IMR-90 (cell line): ENCODE data around the gene PSMD14. TPM values are rescaled to one million over a fixed set of nuclear protein-coding genes. Genes with fewer than 3 reads are reported as not detected.

Experiments used
- ATAC-seq: fragments of 200-7000 bp; cut with Tn5 transposase; 2 replicates; pipeline ENCODE4 v1.9.1; 2020; ENCODE audit warnings: low read depth, mild to moderate bottlenecking, moderate library complexity
- BruUV-seq: library from RNA; stranded (reverse); fragments of 400-500 nt; replicated peaks from 2 replicates; lab custom pipeline; 2021; lab: Mats Ljungman, UMichigan
- CTCF ChIA-PET: fragments of 300-600 bp; formaldehyde crosslinking; extraction: SDS; loops from one replicate; lab custom pipeline; 2021; ENCODE audit warnings: antibody characterized with exemption; lab: Yijun Ruan, JAX
- POLR2A ChIA-PET: fragments of 300-600 bp; sonication (Branson Sonifier 250); formaldehyde crosslinking; loops from one replicate; lab custom pipeline; 2022; ENCODE audit warnings: antibody characterized with exemption; ENCODE audit not compliant: unreplicated experiment; lab: Charles Lee
- DNase-seq: peaks from one replicate; pipeline ENCODE4 v3.0.0; 2013
- H2AFZ ChIP-seq: replicated peaks from 2 replicates; pipeline ENCODE3; 2013; ENCODE audit warnings: low read length, mild to moderate bottlenecking; ENCODE audit not compliant: poor library complexity
- H2AK5ac ChIP-seq: 2 replicates; pipeline ENCODE4 v1.6.1; 2013; ENCODE audit warnings: low read depth, low read length, inconsistent platforms
- H2AK9ac ChIP-seq: replicated peaks from 2 replicates; pipeline ENCODE3; 2013; ENCODE audit warnings: mild to moderate bottlenecking, low read depth, low read length, moderate library complexity; ENCODE audit not compliant: poor library complexity
- H2BK120ac ChIP-seq: 2 replicates; pipeline ENCODE4 v1.6.1; 2013; ENCODE audit warnings: low read depth, low read length, inconsistent platforms
- H2BK15ac ChIP-seq: 3 replicates; pipeline ENCODE4 v1.6.1; 2013; ENCODE audit warnings: low read depth, low read length, inconsistent platforms
- H2BK20ac ChIP-seq: 2 replicates; pipeline ENCODE4 v1.6.1; 2013; ENCODE audit warnings: low read depth, mild to moderate bottlenecking, inconsistent platforms, low read length, moderate library complexity
- H2BK5ac ChIP-seq: 2 replicates; pipeline ENCODE4 v1.6.1; 2013; ENCODE audit warnings: mild to moderate bottlenecking, low read depth, low read length, inconsistent platforms; ENCODE audit not compliant: poor library complexity, severe bottlenecking
- H3K14ac ChIP-seq: replicated peaks from 2 replicates; pipeline ENCODE4 v1.6.1; 2013; ENCODE audit warnings: low read depth, low read length, inconsistent platforms
- H3K18ac ChIP-seq: 2 replicates; pipeline ENCODE4 v1.6.1; 2013; ENCODE audit warnings: low read depth, low read length, control low read depth
- H3K23ac ChIP-seq: 2 replicates; pipeline ENCODE4 v1.6.1; 2013; ENCODE audit warnings: low read depth, low read length, inconsistent platforms
- H3K27ac ChIP-seq: 2 replicates; pipeline ENCODE4 v1.5.1; 2013; ENCODE audit warnings: mild to moderate bottlenecking, control low read depth, low read length; ENCODE audit not compliant: insufficient read depth
- H3K27me3 ChIP-seq: 2 replicates; pipeline ENCODE4 v1.6.1; 2013; ENCODE audit warnings: low read length; ENCODE audit not compliant: control insufficient read depth, insufficient read depth
- H3K36me3 ChIP-seq: 2 replicates; pipeline ENCODE4 v1.6.1; 2013; ENCODE audit warnings: low read length, mixed read lengths; ENCODE audit not compliant: control insufficient read depth, insufficient read depth
- H3K4ac ChIP-seq: 2 replicates; pipeline ENCODE4 v1.6.1; 2013; ENCODE audit warnings: low read depth, low read length, inconsistent platforms
- H3K4me1 ChIP-seq: 2 replicates; pipeline ENCODE4 v1.6.1; 2013; ENCODE audit warnings: low read length, mixed read lengths; ENCODE audit not compliant: control insufficient read depth, insufficient read depth
- H3K4me2 ChIP-seq: 2 replicates; pipeline ENCODE4 v1.6.1; 2013; ENCODE audit warnings: low read depth, mild to moderate bottlenecking, control low read depth, low read length, moderate library complexity
- H3K4me3 ChIP-seq: 2 replicates; pipeline ENCODE4 v1.5.1; 2013; ENCODE audit warnings: low read depth, mild to moderate bottlenecking, control low read depth, low read length, moderate library complexity; ENCODE audit not compliant: insufficient read depth
- H3K56ac ChIP-seq: 2 replicates; pipeline ENCODE4 v1.6.1; 2013; ENCODE audit warnings: low read length, inconsistent platforms; ENCODE audit not compliant: insufficient read depth; ENCODE audit errors: extremely low read depth
- H3K79me1 ChIP-seq, 2 experiments: 2 replicates each; pipeline ENCODE4 v1.6.1; 2013; ENCODE audit warnings: low read length in 2 of 2, inconsistent platforms in 1 of 2, low read depth in 1 of 2
- H3K9ac ChIP-seq: 2 replicates; pipeline ENCODE4 v1.6.1; 2013; ENCODE audit warnings: low read depth, low read length, control low read depth
- H3K9me1 ChIP-seq: 2 replicates; pipeline ENCODE4 v1.6.1; 2013; ENCODE audit warnings: low read length, inconsistent platforms; ENCODE audit not compliant: insufficient read depth
- H3K9me3 ChIP-seq: 2 replicates; pipeline ENCODE4 v1.6.1; 2013; ENCODE audit warnings: low read length; ENCODE audit not compliant: control insufficient read depth, insufficient read depth
- H4K20me1 ChIP-seq: 2 replicates; pipeline ENCODE4 v1.6.1; 2013; ENCODE audit warnings: low read length, inconsistent platforms; ENCODE audit not compliant: insufficient read depth
- H4K5ac ChIP-seq: 2 replicates; pipeline ENCODE4 v1.6.1; 2013; ENCODE audit warnings: mild to moderate bottlenecking, low read depth, low read length, control low read depth
- H4K8ac ChIP-seq, 2 experiments: 2 replicates each; pipeline ENCODE4 v1.6.1; 2013; ENCODE audit warnings: low read depth in 2 of 2, low read length in 2 of 2, control low read depth in 1 of 2, inconsistent platforms in 1 of 2
- H4K91ac ChIP-seq: 2 replicates; pipeline ENCODE4 v1.6.1; 2013; ENCODE audit warnings: low read depth, low read length, inconsistent platforms; ENCODE audit not compliant: insufficient read depth
- BHLHE40 ChIP-seq: fragments of 150-350 bp; IDR thresholded peaks from 2 replicates; pipeline ENCODE4 v1.6.1; 2016; ENCODE audit warnings: mild to moderate bottlenecking, low read depth, low read length
- CHD1 ChIP-seq: IDR thresholded peaks from 2 replicates; pipeline ENCODE4 v1.6.1; 2012; ENCODE audit warnings: low read depth, low read length, improper control_type of control experiment
- FOS ChIP-seq: fragments of 150-350 bp; IDR thresholded peaks from 2 replicates; pipeline ENCODE4 v1.6.1; 2016; ENCODE audit warnings: low read depth, low read length
- MAFK ChIP-seq: IDR thresholded peaks from 2 replicates; pipeline ENCODE4 v1.6.1; 2012; ENCODE audit warnings: low read depth, low read length, improper control_type of control experiment
- MAZ ChIP-seq: IDR thresholded peaks from 2 replicates; pipeline ENCODE4 v1.6.1; 2012; ENCODE audit warnings: low read depth, mild to moderate bottlenecking, low read length, improper control_type of control experiment, moderate library complexity, borderline replicate concordance
- MXI1 ChIP-seq: IDR thresholded peaks from 2 replicates; pipeline ENCODE4 v1.6.1; 2012; ENCODE audit warnings: low read depth, mild to moderate bottlenecking, low read length, moderate library complexity, borderline replicate concordance
- NFE2L2 ChIP-seq: fragments of 150-350 bp; IDR thresholded peaks from 2 replicates; pipeline ENCODE4 v1.6.1; 2016; ENCODE audit warnings: low read depth, mild to moderate bottlenecking, low read length
- RAD21 ChIP-seq: IDR thresholded peaks from 2 replicates; pipeline ENCODE4 v1.6.1; 2012; ENCODE audit warnings: low read length, improper control_type of control experiment
- RCOR1 ChIP-seq: IDR thresholded peaks from 2 replicates; pipeline ENCODE4 v1.6.1; 2012; ENCODE audit warnings: mild to moderate bottlenecking, low read length, improper control_type of control experiment; ENCODE audit not compliant: insufficient replicate concordance
- RFX5 ChIP-seq: IDR thresholded peaks from 2 replicates; pipeline ENCODE4 v1.8.0; 2012; ENCODE audit warnings: low read depth, mild to moderate bottlenecking, low read length, moderate library complexity
- SMC3 ChIP-seq: fragments of 150-350 bp; IDR thresholded peaks from 2 replicates; pipeline ENCODE4 v1.6.1; 2016; ENCODE audit warnings: low read depth, mild to moderate bottlenecking, antibody characterized with exemption, low read length, moderate library complexity
- WGBS, 2 experiments: methylation state at CpG; one replicate each; pipeline versions ENCODE4 v1.1.5 to v1.1.7; 2013; ENCODE audit warnings: missing lambda C conversion rate in 2 of 2; ENCODE audit not compliant: insufficient read length in 1 of 2; ENCODE audit errors: extremely low coverage in 2 of 2; 5-methylcytosine and 5-hydroxymethylcytosine counted together
- dilution Hi-C: fragments of 300-500 bp; cut with HindIII; formaldehyde crosslinking; loops from one replicate; pipeline ENCODE4 v1.14.3; 2018; ENCODE audit warnings: low sequenced_read_pairs; ENCODE audit not compliant: unreplicated experiment
- in situ Hi-C: fragments of 300-500 bp; cut with MboI; formaldehyde crosslinking; loops from 3 replicates; pipeline ENCODE4 v1.14.3; 2019; ENCODE audit warnings: low sequenced_read_pairs, inconsistent platforms, mixed read lengths
- intact Hi-C: fragments of 100-400 bp; cut with micrococcal nuclease; formaldehyde crosslinking; loops from 2 replicates; pipeline ENCODE4 v1.10.0; 2022
- polyA plus RNA-seq, 3 experiments: library from polyadenylated mRNA; depleted of rRNA; stranded (reverse); fragments of >200 nt; gene quantifications; 2 replicates each; pipeline ENCODE4 v1.2.3, GENCODE V29; 2012; ENCODE audit warnings: low replicate concordance in 1 of 3
- total RNA-seq: library from RNA; depleted of rRNA; stranded (reverse); fragments of >200 nt; gene quantifications from 2 replicates; pipeline ENCODE4 v1.2.3, GENCODE V29; 2012
- TF ChIP-seq, protein P1 (sequence below): conservative IDR thresholded peaks from 2 replicates; pipeline ENCODE4 v1.5.1; 2012; ENCODE audit warnings: mild to moderate bottlenecking, low read depth, low read length, improper control_type of control experiment
- TF ChIP-seq, protein P2 (sequence below): fragments of 150-350 bp; IDR thresholded peaks from 2 replicates; pipeline ENCODE4 v1.6.1; 2016; ENCODE audit warnings: low read depth, mild to moderate bottlenecking, low read length, moderate library complexity, borderline replicate concordance

Gene PSMD14
- total and polyA plus RNA-seq, 2 of the 4 experiments (the other 2 are of a cell fraction), result 59.3 to 110 TPM

DNA sequence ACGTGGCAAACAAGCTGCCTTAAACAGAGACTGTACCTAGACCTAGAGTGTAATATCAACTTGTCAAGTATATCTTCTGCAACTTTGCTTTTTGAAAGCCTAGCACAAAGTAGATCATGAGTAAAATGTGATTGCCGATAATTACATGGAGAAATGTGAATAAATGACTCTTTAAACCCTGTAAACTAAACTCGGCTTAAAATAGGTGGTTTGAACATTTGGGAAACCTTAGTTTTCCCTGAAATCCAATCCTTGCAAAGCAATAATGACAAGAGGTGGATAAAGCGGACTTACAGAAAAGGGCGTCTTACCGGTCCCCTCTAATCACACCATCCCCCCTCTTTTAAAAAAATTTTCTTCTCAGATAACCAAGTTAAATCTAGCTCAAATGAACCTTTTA is 549 bp upstream of the PSMD14 start:
- Histone ChIP-seq H3K23ac (peak overlapping the region; percentile 56), H3K4me1 (peaks cover 3% of the 10 kb centered on the region; the same call in 1 of the 2 replicates), H4K8ac (peak overlapping the region; percentile 52 to 89), H3K14ac (peak overlapping the region; percentile 25), H3K18ac (no peak overlapping the region), H4K91ac (no peak overlapping the region), H4K20me1 (peaks cover 2% of the 10 kb centered on the region), H4K5ac (peak overlapping the region; percentile 9), H2BK5ac (peak overlapping the region; percentile 10), H3K9me3 (peaks cover 4% of the 10 kb centered on the region; the same call in 1 of the 2 replicates), H2AK9ac (no peak overlapping the region), H2BK15ac (no peak overlapping the region), H2BK20ac (no peak overlapping the region), H3K56ac (peak overlapping the region; percentile 75; the same call in 1 of the 2 replicates), H2AK5ac (no peak overlapping the region), H3K9me1 (no peaks in the 10 kb centered on the region), H3K9ac (peak overlapping the region; percentile 72; the same call in 1 of the 2 replicates), H3K36me3 (no peaks in the 10 kb centered on the region), H2AFZ (peak overlapping the region; percentile 93), H3K27ac (no peak overlapping the region; the same call in 1 of the 2 replicates), H3K4me2 (peak overlapping the region; percentile 65), H3K4me3 (peak overlapping the region; percentile 86), H3K79me1 (peaks cover 4 to 17% of the 10 kb centered on the region in 2 experiments; a peak in 3 of 4 replicates), H2BK120ac (no peak overlapping the region), H3K27me3 (no peaks in the 10 kb centered on the region), H3K4ac (peak overlapping the region; percentile 61; the same call in 1 of the 2 replicates)
- POLR2A ChIA-PET, result no interaction called here
- DNase-seq (no peak), ATAC-seq (no peak)
- dilution Hi-C loops (no loop called here), intact Hi-C loops (no loop called here), in situ Hi-C loops (no loop called here)
- TF ChIP-seq MAFK (no peak), CHD1 (no peak), SMC3 (no peak), FOS (no peak), NFE2L2 (no peak), BHLHE40 (no peak), MXI1 (no peak), RAD21 (no peak), RCOR1 (no peak), MAZ (no peak), RFX5 (no peak)
- TF ChIP-seq, protein P1, sequence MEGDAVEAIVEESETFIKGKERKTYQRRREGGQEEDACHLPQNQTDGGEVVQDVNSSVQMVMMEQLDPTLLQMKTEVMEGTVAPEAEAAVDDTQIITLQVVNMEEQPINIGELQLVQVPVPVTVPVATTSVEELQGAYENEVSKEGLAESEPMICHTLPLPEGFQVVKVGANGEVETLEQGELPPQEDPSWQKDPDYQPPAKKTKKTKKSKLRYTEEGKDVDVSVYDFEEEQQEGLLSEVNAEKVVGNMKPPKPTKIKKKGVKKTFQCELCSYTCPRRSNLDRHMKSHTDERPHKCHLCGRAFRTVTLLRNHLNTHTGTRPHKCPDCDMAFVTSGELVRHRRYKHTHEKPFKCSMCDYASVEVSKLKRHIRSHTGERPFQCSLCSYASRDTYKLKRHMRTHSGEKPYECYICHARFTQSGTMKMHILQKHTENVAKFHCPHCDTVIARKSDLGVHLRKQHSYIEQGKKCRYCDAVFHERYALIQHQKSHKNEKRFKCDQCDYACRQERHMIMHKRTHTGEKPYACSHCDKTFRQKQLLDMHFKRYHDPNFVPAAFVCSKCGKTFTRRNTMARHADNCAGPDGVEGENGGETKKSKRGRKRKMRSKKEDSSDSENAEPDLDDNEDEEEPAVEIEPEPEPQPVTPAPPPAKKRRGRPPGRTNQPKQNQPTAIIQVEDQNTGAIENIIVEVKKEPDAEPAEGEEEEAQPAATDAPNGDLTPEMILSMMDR, result no peak
- TF ChIP-seq, protein P2, sequence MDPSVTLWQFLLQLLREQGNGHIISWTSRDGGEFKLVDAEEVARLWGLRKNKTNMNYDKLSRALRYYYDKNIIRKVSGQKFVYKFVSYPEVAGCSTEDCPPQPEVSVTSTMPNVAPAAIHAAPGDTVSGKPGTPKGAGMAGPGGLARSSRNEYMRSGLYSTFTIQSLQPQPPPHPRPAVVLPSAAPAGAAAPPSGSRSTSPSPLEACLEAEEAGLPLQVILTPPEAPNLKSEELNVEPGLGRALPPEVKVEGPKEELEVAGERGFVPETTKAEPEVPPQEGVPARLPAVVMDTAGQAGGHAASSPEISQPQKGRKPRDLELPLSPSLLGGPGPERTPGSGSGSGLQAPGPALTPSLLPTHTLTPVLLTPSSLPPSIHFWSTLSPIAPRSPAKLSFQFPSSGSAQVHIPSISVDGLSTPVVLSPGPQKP, result no peak
- WGBS, 2 experiments, result no CpG with 5 or more reads among the region's 6 CpGs
- CTCF ChIA-PET, result no interaction called here
- TSS peak; percentile 93 for BruUV-seq
